RWPE2 (cell line): Measurements from ENCODE around the gene APELA.
"Not testable (repeated sequence)": the region's sequence is repeated elsewhere in the genome, so short reads cannot be mapped to it uniquely, and the experiment has no call there.

Experiments used
- ATAC-seq: fragments of 200-7000 bp; cut with Tn5 transposase; 3 replicates; pipeline ENCODE4 v1.9.1; 2021; ENCODE audit warnings: low read depth
- DNase-seq: peaks from one replicate; pipeline ENCODE4 v3.0.0-alpha.2; 2020; ENCODE audit warnings: low spot score
- H3K27ac ChIP-seq: fragments of 450-650 bp; 2 replicates; pipeline ENCODE4 v1.5.1; 2017; ENCODE audit warnings: mild to moderate bottlenecking; ENCODE audit not compliant: poor library complexity, severe bottlenecking
- H3K27me3 ChIP-seq: fragments of 250-450 bp; sonication (Bioruptor Pico); 2 replicates; pipeline ENCODE4 v1.5.1; 2021; ENCODE audit warnings: mild to moderate bottlenecking, moderate library complexity; ENCODE audit not compliant: insufficient read depth, poor library complexity, severe bottlenecking
- H3K36me3 ChIP-seq: fragments of 250-450 bp; sonication (Bioruptor Pico); 2 replicates; pipeline ENCODE4 v1.5.1; 2020; ENCODE audit warnings: low read depth, mild to moderate bottlenecking, moderate library complexity
- H3K4me1 ChIP-seq: fragments of 250-450 bp; sonication (Bioruptor Pico); 2 replicates; pipeline ENCODE4 v1.5.1; 2021; ENCODE audit warnings: mild to moderate bottlenecking, moderate library complexity; ENCODE audit not compliant: insufficient read depth, poor library complexity, severe bottlenecking
- H3K4me3 ChIP-seq: fragments of 250-450 bp; sonication (Bioruptor Pico); 2 replicates; pipeline ENCODE4 v1.5.1; 2021; ENCODE audit warnings: mild to moderate bottlenecking, moderate library complexity; ENCODE audit not compliant: severe bottlenecking
- H3K9me3 ChIP-seq: fragments of 250-450 bp; sonication (Bioruptor Pico); 2 replicates; pipeline ENCODE4 v1.5.1; 2021; ENCODE audit warnings: mild to moderate bottlenecking, moderate library complexity; ENCODE audit not compliant: severe bottlenecking
- CTCF ChIP-seq: fragments of 450-650 bp; IDR thresholded peaks from one replicate; pipeline ENCODE4 v1.5.1; 2017; ENCODE audit warnings: mild to moderate bottlenecking, moderate library complexity; ENCODE audit not compliant: poor library complexity, severe bottlenecking

Gene APELA

DNA sequence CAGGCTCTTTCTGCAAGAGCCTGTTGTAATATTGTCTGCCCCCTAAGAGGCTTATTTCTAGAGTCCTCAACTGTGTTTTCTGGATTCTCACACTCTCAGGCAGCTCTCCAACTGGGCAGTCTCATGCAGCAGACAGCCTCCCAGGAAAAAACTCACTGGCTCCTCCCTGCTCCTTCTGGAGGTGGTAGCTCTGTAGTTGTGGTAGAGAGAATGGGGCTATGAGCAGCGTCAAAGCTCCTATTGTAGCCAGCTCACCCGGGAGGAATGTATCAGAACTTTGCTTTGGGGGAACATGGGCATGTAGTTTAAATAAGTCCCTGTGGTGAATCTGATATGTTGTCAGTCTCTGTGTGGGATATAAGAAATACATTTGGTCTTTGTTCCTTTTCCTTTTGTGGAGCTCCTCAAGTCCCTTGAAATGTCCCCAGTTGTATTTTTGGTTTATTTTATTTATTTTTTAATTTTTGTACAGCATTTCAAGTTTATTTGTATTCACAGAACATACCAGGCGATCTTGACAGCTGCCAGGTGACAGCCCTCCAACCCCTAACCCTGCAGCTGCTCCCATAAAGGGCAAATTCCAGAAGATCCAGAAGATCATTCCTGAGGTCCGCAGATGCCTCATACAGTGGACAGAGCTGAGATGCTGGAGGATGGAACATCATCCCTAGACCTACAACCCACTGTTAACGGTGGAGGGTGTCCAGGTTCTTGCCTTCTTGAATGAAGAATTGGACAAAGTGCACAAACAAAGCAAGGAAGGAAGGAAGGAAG is 54.8 kb downstream of the APELA start:
- Histone ChIP-seq H3K4me1 (peaks cover 3% of the 10 kb centered on the region), H3K27ac (no peak overlapping the region), H3K27me3 (no peaks in the 10 kb centered on the region), H3K9me3 (no peaks in the 10 kb centered on the region), H3K4me3 (no peak overlapping the region), H3K36me3 (no peaks in the 10 kb centered on the region)
- ATAC-seq: peak; percentile 12; the same call in 1 of the 3 replicates
- no peak for TF ChIP-seq CTCF
- no peak for DNase-seq

GRCh38 chr4:164933244-164933643 is 56.3 kb downstream of the APELA start:
- ATAC-seq (no peak), DNase-seq (no peak)
- no peaks in the 10 kb centered on the region for H3K27me3 ChIP-seq
- no peaks in the 10 kb centered on the region for H3K4me1 ChIP-seq
- H3K36me3 ChIP-seq: no peaks in the 10 kb centered on the region
- no peaks in the 10 kb centered on the region for H3K9me3 ChIP-seq
- H3K27ac ChIP-seq: no peak overlapping the region
- H3K4me3 ChIP-seq: no peak overlapping the region
- TF ChIP-seq CTCF: no peak

DNA sequence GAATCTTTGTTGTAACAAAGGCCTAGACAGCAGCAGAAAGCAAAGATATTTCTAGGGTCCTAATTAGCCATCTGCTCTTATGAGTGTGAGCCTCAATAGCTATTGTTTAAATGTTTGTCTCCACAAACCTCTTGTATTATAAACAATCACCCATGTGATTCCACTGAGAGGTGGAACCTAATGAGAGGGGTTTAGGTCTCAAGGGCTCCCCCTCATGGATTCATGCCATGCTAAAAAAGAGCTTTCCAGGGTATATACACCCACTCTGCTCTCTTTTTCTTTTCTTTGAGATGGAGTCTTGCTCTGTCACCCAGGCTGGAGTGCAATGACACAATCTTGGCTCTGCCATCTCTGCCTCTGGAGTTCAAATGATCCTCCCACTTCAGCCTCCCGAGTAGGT is 58.4 kb downstream of the APELA start:
- Histone ChIP-seq H3K27ac (no peak overlapping the region), H3K9me3 (no peaks in the 10 kb centered on the region), H3K36me3 (no peaks in the 10 kb centered on the region), H3K4me3 (no peak overlapping the region), H3K27me3 (no peaks in the 10 kb centered on the region), H3K4me1 (no peaks in the 10 kb centered on the region)
- ATAC-seq: peak; percentile 46; the same call in 2 of the 3 replicates
- peak; percentile 23 for TF ChIP-seq CTCF
- DNase-seq: no peak

DNA sequence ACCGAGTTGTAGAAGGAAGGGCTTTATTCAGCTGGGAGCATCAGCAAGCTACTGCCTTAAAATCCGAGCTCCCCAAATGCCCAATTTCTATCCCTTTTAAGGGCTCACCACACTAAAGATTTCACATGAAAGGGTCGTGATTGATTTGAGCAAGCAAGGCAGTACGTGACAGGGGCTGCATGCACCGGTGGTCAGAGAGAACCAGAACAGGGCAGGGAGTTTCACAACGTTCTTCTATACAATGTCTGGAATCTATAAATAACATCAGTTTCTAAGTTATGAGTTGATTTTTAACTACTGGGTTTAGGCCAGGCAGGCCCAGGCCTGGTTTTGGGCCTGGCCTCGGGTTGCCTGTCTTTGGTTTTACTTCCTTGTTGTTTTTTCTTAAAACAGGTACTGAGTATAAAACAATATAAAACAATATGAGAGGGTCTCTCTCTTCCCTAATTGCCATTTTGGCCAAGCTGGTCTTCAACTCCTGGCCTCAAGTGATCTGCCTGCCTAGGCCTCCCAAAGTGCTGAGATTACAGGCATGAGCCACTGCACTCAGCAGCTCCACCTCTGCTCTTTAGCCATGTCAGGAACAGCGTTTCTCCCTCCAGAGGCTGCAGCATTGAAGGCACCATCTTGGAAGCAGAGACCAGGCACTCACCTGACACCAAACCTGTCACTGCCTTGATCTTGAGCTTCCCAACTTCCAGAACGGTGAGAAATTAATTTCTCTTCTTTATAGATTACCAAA is 59.1 kb downstream of the APELA start:
- not testable (repeated sequence) for H3K9me3 ChIP-seq, H3K4me1 ChIP-seq, H3K4me3 ChIP-seq, H3K36me3 ChIP-seq, DNase-seq, H3K27ac ChIP-seq, ATAC-seq, H3K27me3 ChIP-seq

DNA sequence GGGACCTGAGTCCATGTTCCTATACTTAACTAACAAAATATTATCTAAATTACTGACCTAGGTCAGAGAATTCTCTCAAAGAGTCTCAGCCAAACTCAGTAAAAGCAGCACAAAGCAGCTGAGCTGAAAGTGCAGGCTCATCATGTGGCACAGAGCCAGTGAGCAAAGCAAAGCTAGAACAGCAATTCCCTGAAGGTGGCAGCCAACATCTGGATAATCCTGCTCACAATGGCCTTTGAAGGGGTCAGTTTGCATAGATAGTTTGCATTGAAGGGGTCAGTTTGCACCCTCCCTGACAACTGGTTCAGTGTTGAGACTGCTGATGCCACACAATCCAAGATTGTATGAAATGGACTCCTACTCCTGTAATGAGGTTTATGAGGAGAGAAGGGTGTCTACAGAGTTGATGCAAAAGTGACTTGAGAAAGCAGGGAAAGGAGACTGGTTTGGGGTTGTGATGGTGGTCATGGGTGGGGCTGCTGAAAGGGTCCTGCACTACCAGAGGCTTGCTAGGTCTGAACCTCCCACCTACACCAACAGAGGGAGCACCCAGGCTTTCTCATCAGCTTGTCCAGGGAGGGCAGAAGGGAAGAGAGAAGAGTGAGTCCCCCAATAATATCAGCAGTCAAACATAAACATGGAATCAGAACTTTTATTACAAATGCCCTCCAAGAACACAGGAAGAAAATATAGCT is 60.7 kb downstream of the APELA start:
- peak; percentile 22 for TF ChIP-seq CTCF
- ATAC-seq (0 out of 3 replicates have a peak, but pooled peaks have one; percentile 27), DNase-seq (no peak)
- no peak overlapping the region for H3K27ac ChIP-seq
- no peaks in the 10 kb centered on the region for H3K27me3 ChIP-seq
- H3K36me3 ChIP-seq: no peaks in the 10 kb centered on the region
- no peaks in the 10 kb centered on the region for H3K4me1 ChIP-seq
- no peak overlapping the region for H3K4me3 ChIP-seq
- H3K9me3 ChIP-seq: no peaks in the 10 kb centered on the region
